ENCODE results near the gene AMPD2.

Gene AMPD2

DNA sequence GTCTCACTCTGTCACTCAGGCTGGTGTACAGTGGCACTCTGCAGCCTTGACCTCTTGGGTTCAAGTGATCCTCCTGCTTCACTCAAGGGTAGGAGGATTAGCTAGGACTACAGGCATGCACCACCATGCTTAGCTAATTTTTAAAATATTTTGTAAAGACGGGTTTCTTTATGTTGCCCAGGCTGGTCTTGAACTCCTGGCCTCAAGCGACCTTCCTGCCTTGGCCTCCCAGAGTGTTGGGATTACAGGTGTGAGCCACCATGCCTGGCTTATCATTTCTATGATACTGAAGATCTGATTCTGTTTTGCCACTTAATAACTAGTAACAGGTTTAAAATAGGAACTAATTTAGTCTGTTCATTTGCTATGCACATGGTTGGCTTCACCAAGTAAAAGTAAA is 37.6 kb upstream of the AMPD2 start:
- ChIA-PET POLR2A (no interaction called here), CTCF (interaction anchor here (1.2 to 1.6 kb wide), 2 partner anchors 11 to 59 kb away, joined by 3 read pairs; no protein-coding TSS in a partner anchor)
- no peak overlapping the region for H3K4me3 ChIP-seq (ENCODE audit: low read depth, low read length)
- no peak for TF ChIP-seq CTCF (IDR thresholded peaks at IDR 0.05; ENCODE audit: insufficient read depth, low read length, missing control alignments)
- DNase-seq (ENCODE audit: low read depth, low spot score), result no peak

DNA sequence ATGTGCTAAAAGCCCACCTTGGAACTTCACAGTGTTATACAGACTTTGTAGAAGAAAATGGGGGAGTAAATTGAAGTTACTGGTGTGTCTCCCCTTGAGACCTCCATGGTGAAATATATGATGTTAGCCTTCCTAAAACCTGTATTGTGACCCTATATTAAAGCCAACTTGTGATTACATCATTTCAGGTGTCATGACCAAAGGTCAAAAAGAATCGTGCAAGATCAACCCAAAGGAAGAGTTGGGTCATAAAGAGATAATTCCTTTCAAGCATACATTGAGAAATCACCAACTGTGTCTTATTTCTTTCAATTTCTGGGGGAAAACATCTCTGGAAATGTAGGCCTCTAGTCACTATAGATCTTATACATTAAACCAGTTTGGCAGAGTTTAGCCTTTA is 34.9 kb upstream of the AMPD2 start:
- ChIA-PET CTCF (no interaction called here), POLR2A (no interaction called here)
- TF ChIP-seq CTCF (IDR thresholded peaks at IDR 0.05; ENCODE audit: insufficient read depth, low read length, missing control alignments), result no peak
- DNase-seq (ENCODE audit: low read depth, low spot score), result no peak
- H3K4me3 ChIP-seq (ENCODE audit: low read depth, low read length), result no peak overlapping the region

- CTCF ChIA-PET, result interaction anchor here (1.1 kb wide), 1 partner anchor 12 kb away, joined by 4 read pairs; no protein-coding TSS in a partner anchor
- POLR2A ChIA-PET, result no interaction called here
- no peak for TF ChIP-seq CTCF (IDR thresholded peaks at IDR 0.05; ENCODE audit: insufficient read depth, low read length, missing control alignments)
These were observed 33.6 kb upstream of the AMPD2 start for GRCh38 chr1:109586055-109586454.

DNA sequence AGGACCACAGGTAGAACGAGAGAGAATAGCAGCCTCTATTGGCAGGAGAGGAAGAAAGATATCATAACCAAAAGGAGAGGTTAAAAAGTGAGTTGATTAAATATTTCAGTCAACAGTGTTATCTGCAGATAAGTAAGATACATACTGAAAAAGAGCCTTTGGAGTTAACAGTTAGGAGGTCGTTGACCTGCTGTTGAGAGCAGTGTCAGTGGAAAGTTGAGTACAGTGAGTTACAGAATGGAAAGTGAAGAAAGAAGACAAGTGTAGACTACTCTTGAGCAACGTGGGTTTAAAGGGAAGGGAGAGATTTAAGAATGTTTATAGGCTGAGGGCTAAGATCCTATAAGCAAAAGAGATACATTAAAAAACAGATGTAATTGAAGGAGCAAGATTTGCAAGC is 30.5 kb upstream of the AMPD2 start:
- TF ChIP-seq CTCF (IDR thresholded peaks at IDR 0.05; ENCODE audit: insufficient read depth, low read length, missing control alignments), result no peak
- POLR2A ChIA-PET, result no interaction called here
- no peak overlapping the region for H3K4me3 ChIP-seq (ENCODE audit: low read depth, low read length)
- CTCF ChIA-PET, result no interaction called here
- DNase-seq (ENCODE audit: low read depth, low spot score), result no peak

More at GRCh38 chr1:109586055-109586454, 33.6 kb upstream of the AMPD2 start:
- no peak for DNase-seq (ENCODE audit: low read depth, low spot score)
- H3K4me3 ChIP-seq (ENCODE audit: low read depth, low read length), result no peak overlapping the region

- POLR2A ChIA-PET, result no interaction called here
- H3K4me3 ChIP-seq (ENCODE audit: low read depth, low read length), result no peak overlapping the region
- no peak for DNase-seq (ENCODE audit: low read depth, low spot score)
- TF ChIP-seq CTCF (IDR thresholded peaks at IDR 0.05; ENCODE audit: insufficient read depth, low read length, missing control alignments), result no peak
- CTCF ChIA-PET, result interaction anchor here (0.8 to 1.5 kb wide), 2 partner anchors 10 to 185 kb away, joined by 3 to 5 read pairs; no protein-coding TSS in a partner anchor
These were observed 30.0 kb upstream of the AMPD2 start for GRCh38 chr1:109589679-109590078.

- no peak overlapping the region for H3K4me3 ChIP-seq (ENCODE audit: low read depth, low read length)
- no peak for TF ChIP-seq CTCF (IDR thresholded peaks at IDR 0.05; ENCODE audit: insufficient read depth, low read length, missing control alignments)
- no peak for DNase-seq (ENCODE audit: low read depth, low spot score)
- CTCF ChIA-PET, result interaction anchor here (1.0 kb wide), 2 partner anchors 11 to 47 kb away, joined by 3 to 4 read pairs; no protein-coding TSS in a partner anchor
- POLR2A ChIA-PET, result no interaction called here
These were observed 26.7 kb upstream of the AMPD2 start for GRCh38 chr1:109592916-109593315.

All from AG04449 (cell line).